Suppressor macrophage (primary cell): Measurements from ENCODE around the gene AKAP6.

Source experiments
- DNase-seq, 4 experiments: peaks; one replicate each; pipeline ENCODE4 v3.0.0-alpha.2; 2020 to 2022

AKAP6 gene

DNA sequence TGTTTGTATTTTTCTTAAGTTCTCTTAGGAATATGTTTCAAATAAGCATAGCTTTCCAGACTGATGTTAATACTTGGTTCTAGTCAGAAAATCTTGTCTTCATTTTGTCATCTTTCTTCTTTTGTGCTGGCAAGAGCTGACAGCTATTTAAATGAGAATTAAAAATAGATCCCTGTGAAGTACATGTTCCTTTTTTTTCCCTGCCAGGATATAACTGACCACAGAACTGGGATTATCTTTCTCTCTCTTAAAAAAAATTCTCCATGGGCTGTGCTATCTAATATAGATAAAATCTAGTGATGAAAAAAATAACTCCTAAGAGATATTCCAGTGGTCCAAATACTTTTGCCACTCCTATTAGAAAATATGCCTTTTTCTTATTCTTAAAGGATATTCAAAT lies 163.4 kb downstream of the AKAP6 start:
- DNase-seq, result peak in 1 of 4 experiments; percentile 15

DNA sequence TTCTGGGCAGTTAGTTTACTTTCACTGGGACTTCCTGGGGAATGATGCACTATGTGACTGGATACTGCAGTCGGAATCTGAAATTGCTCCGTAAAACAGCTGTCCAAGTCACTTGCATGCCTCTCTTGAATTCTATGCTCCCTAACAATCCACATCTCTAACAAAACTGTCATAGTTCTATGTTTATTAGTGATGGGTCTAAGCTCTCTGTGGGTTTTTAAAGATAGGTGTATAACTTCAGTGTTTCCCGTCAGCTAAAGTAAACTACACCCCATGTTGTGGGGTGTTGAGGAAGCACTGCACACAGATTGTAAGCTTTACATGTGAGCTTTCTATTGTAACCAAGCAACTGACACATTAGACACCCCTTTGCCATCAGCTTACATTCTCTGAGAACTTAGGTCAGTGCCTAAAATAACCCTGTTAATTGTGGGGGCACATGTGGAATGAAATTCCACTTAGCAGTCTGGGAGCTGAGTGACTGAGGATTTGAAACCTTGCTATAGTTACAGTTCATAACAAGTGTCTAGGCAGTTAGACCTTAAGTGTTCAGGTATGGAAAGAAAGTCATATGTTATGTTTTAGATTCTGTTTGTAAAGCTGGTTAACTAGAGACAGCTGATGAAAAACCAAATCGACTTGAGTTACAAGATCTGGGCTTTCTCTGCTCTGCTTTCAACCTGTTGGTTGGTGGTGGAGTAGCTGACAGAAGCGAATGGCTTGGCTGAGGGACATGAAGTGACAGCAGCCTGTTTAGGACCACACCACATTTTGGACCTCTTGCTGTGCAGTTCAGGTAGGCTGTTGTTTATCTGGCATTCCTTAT lies 165.7 kb downstream of the AKAP6 start:
- DNase-seq, result no peak

DNA sequence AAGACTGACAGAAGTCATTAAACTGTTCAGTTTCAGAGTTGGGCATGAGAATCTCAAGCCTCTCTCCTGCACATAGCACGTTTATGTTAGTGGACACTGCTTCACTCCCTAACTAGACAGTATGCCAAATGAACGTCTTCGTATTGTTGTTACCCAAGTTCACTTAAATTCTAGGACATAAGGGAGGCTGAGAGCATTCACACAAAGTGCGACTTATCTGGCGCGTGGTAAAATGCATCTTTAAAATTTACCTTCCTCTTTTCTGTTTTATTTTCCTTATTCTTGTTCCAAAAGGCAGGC lies 166.3 kb downstream of the AKAP6 start:
- no peak for DNase-seq

DNA sequence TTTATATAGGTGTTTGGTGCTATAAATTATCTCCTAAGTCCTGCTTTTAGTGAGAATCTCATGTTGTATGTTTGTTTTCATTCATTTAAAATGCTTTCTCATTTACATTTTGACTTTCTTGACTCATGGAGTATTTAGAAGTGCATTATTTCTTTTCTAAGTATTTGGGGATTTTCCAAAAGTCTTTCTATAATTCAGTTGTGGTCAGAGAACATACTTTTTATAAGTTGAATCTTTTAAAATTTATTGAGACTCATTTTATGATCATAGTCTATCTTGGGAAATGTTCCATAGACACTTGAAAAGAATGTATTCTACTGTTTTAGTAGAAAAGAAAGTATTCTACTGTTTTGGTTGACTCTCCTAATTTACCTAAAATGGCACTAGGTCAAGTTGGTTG lies 168.2 kb downstream of the AKAP6 start:
- DNase-seq, result no peak

DNA sequence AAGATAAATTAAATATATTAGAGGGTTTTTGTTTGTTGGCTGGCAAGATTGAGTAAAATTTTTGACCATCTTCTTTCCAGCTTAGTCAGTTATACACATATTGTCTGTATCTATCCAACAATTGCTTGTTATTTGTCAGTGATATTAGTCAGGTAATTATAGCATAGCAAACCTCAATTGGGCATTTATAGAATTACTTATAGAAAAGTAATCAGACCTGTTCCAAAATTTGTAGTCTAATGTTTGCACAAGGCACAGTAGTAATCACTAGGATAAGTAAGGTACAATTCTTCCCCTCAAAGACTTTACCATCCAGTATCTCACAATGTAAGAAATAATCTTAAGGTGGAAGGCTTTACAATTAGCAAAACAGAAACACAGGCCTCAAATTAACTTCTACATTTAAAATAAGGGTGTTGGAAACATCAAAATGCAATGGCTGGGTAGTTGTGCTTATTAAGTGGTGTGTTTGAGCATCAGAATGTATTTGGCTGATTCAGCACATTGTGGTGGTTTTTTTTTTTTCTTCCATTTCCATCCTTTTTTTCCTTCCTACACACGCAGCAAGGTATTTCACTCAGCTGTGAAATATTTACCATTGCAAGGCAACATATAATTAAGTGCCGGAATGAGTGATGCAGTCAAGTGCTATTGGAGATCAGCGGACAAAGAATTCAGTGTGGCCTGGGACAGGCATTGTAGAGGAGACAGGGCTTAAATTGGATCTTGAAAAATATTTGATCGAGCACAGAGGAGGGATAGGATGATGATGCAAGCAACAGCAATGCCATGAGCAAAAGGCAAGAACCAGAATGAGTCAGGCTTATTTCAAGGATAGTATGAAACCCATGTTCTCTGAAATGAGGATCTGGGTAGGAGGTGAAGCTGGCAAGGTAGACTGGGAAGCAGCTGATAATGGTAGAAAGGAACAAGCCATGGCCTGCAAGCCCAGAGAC lies 178.2 kb downstream of the AKAP6 start:
- DNase-seq, result peak in 3 of 4 experiments; percentile 31 to 41 (median 35)

DNA sequence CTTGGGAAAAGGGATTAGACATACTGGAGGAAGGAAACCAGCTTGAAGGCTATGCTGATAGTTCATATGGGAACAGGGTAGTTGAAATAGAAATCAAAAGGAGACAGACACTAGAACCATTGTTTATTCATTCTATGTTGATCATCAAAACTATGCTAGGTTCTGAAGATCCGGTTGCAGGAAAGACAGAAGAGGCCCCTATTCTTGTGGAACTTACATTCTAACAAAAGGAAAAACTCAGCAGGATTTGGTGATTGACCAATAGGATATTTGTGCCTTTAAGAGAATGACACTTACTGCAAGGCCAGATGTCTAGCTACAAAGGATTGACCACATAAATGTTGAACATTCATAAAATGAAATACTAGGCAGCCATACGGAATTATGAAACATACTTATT lies 179.2 kb downstream of the AKAP6 start:
- DNase-seq, result no peak

DNA sequence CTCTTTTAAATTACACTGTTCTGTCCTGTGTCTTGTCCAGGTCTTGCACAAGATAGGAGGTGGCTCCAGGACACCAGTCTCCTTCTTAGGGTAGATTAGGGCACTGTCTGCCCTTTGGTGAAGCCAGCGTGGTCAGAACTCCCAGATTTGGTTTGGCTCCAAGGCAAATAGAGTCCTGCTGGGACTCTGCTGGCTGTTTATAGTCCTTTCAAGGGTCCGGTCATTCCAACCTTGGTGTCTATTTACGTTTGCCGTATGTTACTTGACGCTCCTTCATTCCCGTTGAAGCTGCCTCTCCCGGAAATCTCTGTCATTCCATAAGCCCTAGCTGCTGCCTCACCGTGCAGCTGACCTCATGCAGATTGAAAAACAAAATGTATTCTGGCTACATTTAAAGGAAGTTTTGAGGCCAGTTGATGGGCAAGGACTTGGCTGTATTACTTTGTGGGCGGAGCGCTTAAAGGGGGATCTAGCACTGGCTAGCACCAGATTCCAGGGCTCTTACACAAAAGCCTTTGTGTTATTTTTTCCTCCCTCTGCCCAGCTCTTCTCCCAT lies 180.6 kb downstream of the AKAP6 start:
- DNase-seq, result peak in 3 of 4 experiments; percentile 10 to 17 (median 10)

DNA sequence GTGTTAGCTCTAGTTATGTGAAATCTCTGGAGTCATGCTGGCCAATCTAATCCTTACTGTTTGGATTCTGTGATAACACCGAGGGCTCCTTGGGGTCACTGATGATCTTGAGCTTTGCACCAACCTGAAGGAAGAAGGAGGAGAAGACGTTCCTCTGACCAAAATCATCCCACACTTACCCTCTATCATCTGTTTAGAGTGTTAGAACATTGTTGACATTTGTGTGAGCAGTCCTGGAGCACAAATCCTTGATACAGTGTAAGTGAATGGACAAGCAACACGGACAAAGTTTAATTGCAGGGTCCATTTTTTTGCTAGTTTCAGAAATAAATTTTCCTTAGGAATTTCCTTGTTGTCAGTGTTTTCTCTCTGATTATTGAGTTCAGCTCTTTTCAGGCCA lies 181.7 kb downstream of the AKAP6 start:
- no peak for DNase-seq

DNA sequence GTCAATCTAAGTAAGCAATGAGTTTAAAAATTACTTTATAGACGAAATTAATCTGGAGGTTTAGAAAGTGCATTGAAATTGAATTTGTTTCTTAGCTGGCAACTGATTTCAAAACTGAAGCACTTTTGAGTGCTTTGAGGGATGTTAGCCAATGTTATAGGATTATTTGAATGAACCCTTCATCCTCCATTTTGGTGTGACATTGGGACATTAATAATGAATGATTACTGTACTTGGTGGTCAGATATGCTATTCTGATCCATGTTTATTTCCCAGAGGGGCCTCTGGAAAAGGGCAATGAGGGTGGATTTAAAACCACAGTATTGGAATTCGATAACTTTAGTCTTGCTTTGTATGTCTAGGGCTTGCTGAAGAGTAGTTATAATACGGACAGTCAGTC lies 183.2 kb downstream of the AKAP6 start:
- DNase-seq, result no peak

DNA sequence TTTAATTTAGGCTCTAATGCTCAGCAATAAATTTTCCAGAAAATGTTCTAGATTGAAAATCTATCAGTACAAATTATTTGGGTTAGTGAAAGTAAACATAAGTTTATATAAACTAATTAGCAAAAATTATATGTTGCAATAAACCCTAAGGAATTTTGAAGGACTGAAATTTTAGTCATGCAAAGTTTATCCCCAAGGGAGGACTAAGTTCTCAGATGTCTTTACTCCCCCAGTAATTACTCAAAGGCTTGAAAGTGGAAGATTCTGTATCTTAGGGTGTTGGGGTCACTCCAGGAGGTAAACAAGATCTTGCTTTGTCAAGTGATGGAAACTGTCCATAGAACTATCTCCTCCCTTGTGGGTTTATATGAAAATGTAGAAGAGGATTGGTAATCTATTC lies 183.7 kb downstream of the AKAP6 start:
- DNase-seq, result no peak

DNA sequence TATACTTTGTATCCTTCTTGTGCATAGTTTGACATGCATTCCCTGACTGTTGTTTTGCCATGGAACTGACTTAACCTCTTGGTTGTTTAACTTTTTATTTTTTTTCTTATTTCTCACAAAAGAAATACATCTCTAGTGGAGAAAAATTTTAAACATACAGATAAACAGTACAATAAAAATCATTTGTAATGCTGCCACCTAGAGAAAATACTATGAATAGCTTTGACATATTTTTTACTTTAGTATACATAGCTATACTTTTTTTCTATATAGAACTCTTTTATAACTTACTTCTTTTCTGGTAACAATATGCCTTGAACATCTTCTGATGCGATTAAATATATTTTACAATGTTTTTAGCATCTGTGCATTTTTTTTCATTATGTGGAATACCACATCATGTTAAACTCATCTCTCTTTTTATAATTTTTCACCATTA lies 184.5 kb downstream of the AKAP6 start:
- peak in 2 of 4 experiments; percentile 20 to 53 for DNase-seq

DNA sequence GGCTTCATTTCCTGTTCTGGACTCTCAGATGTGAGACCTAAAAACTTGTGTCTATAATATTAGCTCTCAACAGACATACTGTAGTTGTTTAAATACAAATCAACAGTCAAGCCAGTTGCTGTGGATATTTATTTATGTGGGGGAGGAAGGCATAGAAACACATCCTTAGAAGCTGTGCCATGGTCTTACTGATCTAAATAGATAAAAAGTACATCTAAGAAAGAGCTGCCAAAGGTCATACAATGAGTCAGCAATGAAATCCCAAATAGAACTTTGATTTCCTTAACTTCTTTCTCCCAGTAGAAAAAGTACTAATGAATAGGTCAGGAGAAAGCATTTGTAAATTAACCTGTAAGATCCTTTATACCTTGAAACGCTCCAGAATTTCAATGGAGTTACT lies 185.1 kb downstream of the AKAP6 start:
- DNase-seq, result no peak

DNA sequence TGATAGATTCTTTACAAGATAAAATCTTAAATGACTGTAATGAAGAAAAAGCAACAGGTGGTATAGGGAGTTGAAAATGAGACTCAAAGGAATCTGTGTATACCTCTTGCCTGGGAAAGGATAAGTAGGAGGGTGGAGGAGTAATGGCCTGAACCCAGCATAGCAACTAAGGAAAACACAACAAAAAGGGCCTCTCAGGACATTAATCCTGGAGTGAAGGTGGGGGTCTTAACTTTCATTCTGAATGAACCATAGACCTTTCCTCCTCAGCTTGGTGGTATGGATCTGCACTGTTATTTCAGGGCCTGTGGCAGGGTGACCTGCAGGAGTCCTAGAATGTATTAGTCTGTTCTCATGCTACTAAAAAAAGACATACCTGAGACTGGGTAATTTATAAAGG lies 185.6 kb downstream of the AKAP6 start:
- no peak for DNase-seq

DNA sequence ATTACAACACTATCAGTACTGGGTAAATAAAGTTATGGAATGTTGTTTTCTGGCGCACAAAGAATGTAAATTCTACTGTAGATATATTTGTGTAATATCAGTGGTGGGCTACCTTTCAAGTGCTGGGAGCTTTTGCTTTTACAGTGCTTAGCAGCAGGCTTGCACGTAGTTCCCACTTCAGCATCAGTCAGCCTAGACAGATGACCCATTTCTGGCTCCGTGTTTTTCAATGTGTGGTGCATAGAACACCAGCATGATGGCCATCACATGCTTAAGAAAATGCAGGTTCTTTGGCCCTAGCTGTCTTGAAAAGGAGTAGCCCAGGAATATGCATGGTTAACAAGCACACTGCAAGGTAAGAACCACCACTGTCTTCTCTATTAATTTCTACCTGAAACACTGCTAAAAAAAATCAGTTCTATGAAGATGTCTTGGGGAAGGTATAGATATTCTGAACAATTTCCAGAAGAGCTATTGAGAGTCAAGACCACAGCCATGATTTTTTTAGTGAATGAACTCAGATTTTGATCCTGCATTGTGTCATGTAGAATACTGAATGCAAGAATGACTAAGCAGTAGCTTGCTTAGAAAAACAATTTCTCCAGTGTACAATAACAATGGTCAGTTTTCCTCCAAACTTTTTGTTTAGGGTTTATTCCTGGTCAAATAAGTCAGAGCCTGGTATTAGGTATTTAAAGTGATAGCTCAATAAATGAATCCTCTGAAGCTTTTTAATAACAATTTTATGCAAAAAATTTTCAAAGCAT lies 195.7 kb downstream of the AKAP6 start:
- no peak for DNase-seq

DNA sequence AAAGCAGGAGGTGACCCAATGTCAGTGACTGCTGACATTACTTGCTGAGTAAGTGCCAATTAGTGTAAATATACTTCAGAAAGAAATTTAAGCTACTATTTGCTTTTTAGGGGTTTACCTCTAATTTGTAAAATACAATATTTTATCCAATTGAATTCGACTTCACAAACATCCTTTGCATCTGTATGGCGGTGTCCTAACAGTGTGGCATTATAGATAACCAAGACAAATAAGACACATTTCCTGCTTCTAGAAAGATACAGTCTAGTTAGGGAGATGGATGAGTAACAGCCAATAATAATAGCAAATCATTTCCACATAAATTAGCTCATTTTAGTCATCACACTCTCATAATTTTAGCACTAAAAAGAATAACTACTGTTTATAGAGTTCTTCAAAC lies 196.5 kb downstream of the AKAP6 start:
- no peak for DNase-seq

DNA sequence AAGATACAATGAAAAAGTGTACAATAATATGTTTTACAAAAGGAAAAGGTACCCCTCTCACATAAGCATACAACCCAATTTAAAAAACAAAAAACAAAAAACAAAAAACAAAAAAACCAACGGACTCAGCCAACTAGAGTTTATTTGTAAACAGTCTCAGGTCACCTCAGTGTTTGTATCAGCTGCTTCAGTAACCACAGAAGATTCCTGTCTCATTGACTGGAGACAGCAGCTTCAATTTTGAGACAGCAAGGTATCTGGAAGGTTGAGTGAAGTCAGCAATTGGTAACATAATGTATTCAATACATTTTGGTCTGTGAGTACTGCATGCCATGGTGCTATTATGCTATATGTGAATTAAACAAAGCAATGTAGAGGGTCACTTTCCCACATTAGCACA lies 201.7 kb downstream of the AKAP6 start:
- DNase-seq, result no peak

DNA sequence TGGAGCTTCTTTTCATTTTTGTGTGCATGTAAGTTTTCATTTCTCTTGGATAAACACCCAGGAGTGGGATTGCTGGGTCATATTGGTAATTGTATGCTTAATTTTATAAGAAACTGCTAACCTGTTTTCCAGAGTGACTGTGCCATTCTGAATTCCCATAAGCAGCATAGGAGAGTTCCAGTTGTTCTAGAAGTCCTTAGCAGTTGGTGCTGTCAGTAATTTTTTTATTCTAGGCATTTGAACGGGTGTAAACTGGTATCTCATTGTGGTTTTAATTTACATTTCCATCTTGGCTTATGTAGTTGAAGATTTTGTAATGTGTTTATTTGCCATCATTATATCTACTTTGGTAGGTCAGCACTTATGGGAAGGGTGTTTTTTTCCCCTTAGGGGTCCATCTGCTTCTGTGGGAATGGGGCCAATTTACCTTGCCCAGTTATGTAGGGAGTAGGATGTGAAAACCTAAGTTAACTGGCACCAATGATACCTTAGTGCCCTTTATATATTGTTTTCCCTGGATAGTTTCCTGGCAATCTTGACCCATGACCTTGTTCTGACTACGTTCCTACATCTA lies 202.9 kb downstream of the AKAP6 start:
- no peak for DNase-seq

DNA sequence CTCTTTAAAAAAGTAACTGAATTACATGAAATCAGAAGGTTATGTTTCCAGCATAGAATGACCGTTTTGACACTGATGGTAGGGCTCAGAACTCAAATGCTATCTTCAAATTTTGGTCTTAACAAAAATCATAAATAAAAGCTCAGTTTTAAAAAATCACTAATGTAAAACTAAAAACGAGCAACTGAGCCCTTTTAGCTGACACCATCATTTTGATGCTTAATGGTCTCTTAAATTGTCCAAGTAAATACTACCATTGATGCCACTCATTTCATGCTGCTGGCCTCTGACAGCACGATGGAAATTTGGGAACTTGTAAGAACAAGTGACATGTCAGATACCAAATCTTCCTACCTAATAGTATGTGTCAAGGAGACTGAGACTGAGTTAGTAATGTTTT lies 205.0 kb downstream of the AKAP6 start:
- no peak for DNase-seq

DNA sequence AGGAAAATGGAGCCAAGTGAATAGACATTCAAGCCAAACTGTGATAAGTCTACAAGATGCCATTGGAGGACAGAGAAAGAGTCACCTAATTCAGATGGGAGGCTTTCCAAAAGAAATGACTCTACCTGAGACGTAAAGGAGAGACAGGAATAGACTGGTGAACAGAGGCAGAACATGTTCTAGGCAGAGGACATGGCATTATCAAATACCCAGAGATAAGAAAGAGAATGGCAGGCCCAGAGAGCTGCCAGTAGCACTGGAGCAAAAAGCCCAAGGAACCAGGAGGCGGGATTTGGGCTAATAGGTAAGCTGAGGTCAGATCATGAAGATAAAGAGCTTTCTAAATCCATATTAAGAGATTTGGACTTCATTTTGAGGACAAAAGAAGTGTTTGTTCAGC lies 207.1 kb downstream of the AKAP6 start:
- no peak for DNase-seq

DNA sequence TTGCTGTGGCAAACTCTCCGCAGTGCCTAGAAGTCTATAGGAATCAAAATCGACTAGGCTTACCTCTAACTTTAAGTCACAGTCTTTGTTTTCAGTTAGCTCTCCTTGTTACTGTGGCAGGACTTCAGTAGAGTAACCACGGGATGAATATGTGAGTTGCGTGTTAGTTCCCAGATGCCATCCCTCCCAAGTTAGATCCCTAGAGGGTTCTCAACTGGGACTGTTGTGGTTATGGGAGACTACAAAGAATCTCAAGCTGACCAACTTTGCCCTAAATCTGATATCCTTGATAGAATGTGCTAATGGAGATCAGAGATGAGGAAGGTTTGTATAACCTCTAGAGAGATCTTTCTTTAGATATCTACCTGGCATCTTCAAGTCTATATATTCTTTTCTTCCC lies 208.1 kb downstream of the AKAP6 start:
- no peak for DNase-seq

DNA sequence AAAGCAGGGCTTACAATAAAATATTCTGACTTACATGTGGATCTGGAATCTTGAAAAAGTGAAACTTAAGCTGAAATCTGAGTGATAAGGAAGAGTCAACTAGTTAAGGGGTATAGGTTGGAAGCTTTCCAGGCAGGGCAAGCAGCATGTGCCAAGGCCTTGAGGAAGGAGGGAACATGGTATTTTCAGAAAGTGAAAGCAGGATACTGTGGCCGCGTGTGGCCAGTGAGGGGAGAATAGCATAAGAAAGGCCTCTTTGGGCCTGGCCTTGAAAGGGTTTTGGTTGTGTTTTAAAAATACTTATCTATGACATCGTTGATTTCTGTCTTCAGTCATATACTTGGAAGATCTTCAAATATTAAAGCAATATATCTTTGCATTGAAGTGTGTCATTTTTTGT lies 213.4 kb downstream of the AKAP6 start:
- no peak for DNase-seq

DNA sequence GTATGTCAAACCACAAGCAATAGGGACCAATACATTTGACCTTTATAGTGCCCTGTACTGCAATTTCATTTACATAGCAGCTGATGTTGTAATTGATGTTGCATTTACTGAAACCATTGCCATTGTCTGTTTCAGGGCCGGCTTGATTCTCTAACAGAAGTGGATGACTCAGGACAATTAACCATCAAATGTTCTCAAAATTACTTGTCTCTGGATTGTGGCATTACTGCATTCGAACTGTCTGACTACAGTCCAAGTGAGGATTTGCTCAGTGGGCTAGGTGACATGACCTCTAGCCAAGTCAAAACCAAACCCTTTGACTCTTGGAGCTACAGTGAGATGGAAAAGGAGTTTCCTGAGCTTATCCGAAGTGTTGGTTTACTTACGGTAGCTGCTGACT lies 216.0 kb downstream of the AKAP6 start:
- DNase-seq, result no peak
